GM12864 (cell line): Measurements from ENCODE around the gene FLRT3.
A peak's percentile ranks its signal among the peaks of the same experiment; 100 is the strongest.

Experiments used
- DNase-seq: peaks from one replicate; pipeline ENCODE4 v3.0.0-alpha.2; 2011; ENCODE audit warnings: low read depth
- H3K4me3 ChIP-seq: 2 replicates; pipeline ENCODE4 v1.5.1; 2011; ENCODE audit warnings: mild to moderate bottlenecking, low read depth, low read length, control low read depth
- TF ChIP-seq, protein P1 (sequence below): IDR thresholded peaks from 2 replicates; pipeline ENCODE4 v1.5.1; 2011; ENCODE audit warnings: low read depth, mild to moderate bottlenecking, moderate library complexity, low read length, control low read depth, inconsistent platforms; ENCODE audit errors: missing control alignments

Gene FLRT3

DNA sequence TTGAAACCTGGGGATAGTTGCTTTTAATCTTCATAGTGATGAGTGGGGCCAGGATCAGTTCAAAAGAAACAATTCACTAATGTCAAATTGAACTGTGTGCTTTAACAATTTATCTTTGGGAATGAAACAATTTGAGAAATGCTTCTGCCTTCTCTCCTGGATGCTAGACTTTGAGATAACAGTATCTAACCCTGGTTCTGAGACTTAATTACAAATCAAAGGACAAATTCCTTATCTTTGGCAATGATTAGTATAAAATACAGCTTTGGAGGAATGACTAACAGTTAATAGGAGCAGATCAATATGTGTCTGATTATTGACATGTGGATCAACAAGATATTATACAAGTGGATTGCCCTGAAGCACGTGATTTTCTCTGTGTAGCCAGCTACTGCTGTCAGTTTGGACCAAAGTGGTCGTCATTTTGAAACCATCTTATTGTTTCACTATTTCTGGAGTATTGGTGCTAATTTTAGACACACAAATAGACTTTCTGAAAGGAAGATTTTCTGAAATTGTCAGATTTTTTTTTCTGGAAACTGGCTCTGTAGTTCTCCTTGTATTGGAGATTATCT lies 6.2 kb upstream of the FLRT3 start:
- H3K4me3 ChIP-seq: no peak overlapping the region
- DNase-seq: no peak
- TF ChIP-seq, protein P1, sequence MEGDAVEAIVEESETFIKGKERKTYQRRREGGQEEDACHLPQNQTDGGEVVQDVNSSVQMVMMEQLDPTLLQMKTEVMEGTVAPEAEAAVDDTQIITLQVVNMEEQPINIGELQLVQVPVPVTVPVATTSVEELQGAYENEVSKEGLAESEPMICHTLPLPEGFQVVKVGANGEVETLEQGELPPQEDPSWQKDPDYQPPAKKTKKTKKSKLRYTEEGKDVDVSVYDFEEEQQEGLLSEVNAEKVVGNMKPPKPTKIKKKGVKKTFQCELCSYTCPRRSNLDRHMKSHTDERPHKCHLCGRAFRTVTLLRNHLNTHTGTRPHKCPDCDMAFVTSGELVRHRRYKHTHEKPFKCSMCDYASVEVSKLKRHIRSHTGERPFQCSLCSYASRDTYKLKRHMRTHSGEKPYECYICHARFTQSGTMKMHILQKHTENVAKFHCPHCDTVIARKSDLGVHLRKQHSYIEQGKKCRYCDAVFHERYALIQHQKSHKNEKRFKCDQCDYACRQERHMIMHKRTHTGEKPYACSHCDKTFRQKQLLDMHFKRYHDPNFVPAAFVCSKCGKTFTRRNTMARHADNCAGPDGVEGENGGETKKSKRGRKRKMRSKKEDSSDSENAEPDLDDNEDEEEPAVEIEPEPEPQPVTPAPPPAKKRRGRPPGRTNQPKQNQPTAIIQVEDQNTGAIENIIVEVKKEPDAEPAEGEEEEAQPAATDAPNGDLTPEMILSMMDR: no peak

DNA sequence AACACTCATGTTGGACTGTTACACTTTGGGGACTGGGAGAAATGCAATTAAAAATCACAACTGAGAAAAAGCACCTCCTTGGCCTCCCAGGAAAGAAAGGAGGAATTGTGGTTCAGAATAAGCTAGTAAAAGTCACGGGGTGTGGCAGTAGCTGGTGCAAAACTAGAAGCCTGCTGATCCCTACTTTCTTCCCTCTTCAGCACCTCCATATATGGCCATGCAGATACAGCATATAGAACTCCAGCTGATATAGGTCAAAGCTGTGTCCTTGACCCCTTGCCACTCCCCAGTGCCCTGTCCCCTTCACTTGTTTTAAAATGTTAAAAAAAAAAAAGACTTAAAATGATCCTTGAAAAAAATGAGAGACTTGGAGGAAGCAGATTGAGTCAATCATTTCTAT lies 5.5 kb upstream of the FLRT3 start:
- TF ChIP-seq, protein P1: no peak
- H3K4me3 ChIP-seq: no peak overlapping the region
- DNase-seq: no peak

DNA sequence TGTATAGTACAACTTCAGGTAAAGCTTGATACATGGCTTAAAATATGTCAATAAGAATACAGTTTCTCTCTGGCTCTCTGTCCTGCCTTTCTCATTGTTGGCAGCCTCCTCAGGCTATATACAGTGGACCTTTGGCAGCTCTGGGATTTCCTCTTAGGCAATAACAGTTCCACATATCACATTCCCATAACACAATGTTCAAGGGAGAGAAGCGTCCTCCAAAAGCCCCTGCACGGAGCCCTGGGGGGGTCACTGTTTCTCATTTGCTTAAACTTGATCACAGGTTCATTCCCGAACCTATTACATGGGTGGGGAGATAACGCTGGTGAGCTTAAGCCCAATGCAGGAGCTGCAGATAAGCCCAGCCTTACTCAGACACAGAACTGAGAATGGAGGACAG lies 4.4 kb upstream of the FLRT3 start:
- no peak for DNase-seq
- no peak overlapping the region for H3K4me3 ChIP-seq
- TF ChIP-seq, protein P1: no peak

DNA sequence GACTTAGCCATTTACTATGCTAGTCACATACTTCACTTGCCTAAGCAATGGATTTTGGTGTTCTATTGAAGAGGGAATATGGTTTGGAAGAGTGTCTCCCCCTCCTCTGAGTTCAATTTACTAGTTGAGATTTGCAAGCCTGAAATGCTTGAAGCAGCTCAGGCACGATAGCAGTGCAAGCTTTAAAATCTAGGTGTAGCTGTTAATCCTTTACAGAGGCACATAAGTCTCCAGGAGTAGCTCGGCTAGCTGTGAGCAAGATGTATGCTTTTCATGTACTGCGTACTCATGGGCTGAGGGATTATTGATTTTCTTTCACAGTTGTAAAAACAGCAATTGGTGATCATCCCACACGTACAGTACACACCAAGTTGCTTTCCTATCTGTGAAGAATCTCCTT lies 726 bp downstream of the FLRT3 start:
- no peak for DNase-seq
- H3K4me3 ChIP-seq: no peak overlapping the region
- TF ChIP-seq, protein P1: no peak

DNA sequence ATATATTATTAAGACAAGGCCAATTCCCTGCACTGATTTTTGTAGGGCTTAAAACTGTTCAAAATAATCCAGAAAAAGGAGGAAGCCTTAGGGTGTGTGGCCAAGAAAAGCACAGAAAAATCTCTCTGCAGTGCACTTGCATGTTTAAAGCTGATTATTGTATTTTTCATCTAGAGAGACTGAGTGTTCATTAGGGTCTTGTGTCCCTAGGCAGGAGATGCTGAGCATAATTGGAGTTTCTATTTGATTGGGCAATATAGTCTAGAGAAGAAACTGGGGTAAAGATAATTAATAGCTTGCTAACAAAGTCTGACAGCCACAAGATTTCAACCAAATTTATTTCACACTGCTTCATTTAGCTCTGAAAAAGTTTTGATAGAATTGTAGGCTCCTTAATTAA lies 2.4 kb downstream of the FLRT3 start:
- H3K4me3 ChIP-seq: no peak overlapping the region
- TF ChIP-seq, protein P1: no peak
- no peak for DNase-seq

DNA sequence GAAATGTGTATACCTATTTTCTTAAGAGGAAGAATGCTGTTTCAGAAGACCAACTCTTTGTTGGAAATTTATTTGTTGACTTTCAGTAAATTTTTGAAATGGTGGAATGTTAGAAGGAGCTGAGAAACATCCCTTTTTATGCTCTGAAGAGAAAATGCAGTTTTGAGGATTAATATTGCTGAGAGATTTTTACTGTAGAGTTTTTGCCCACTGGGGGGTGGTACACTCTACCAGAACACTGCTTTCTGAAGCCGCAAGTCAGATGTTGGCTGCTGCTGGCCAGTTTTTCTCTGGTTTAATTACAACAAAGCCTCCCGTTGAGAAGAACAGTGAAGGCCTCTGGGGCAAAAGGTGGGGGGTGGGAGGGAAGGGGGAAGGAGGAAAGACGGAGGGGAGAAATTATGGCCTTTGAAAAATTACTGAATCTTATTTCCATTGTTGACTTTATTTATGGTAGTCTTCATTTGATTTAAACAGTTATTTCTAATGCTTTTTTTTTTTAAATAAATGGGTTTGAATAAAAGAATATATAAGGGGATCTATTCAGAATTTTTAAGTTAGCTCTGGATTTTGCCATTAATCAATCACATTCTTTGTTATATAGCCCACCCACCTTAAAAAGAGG lies 3.0 kb downstream of the FLRT3 start:
- no peak for DNase-seq
- TF ChIP-seq, protein P1: peak; percentile 30
- no peak overlapping the region for H3K4me3 ChIP-seq

DNA sequence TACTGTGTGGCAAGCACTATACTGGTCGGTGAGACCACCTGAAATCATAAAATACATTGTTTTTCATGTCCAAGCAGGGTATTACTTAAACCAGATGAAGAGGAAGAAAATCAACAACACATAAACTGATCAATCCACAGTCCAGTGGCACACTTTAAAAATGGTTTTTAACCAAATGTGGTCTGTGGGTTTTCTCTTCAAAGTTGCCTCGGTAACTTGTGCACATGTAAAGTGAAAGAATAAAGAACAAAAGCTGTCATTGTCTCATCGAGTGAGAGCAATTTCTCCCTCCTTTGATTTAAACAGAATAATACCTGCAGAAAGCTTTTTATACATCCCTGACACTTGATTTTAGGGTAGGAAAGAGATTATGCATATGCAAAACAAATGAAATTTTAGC lies 3.7 kb downstream of the FLRT3 start:
- H3K4me3 ChIP-seq: no peak overlapping the region
- TF ChIP-seq, protein P1: no peak
- DNase-seq: no peak
